ENCODE data around the gene NCF2.

GRCh38 chr1:183619781-183620180, 29.5 kb upstream of the NCF2 start:
- TF ChIP-seq CTCF (IDR thresholded peaks at IDR 0.05; ENCODE audit: low read depth, low read length), result no peak
- no peak for TF ChIP-seq POLR2A (IDR thresholded peaks at IDR 0.05; ENCODE audit: extremely low read depth, insufficient read length)

Measured in NB4 (cell line).